ENCODE measurements around the gene ACTR3. TPM values are rescaled to one million over a fixed set of nuclear protein-coding genes. Genes with fewer than 3 reads are reported as not detected.
"Not testable (repeated sequence)": the region's sequence is repeated elsewhere in the genome, so short reads cannot be mapped to it uniquely, and the experiment has no call there.

The ACTR3 gene
- total and polyA plus RNA-seq, 2 of the 4 experiments (the other 2 are of a cell fraction), result 246 to 307 TPM

- H2BK120ac ChIP-seq (ENCODE audit: low read depth, low read length); H3K27ac ChIP-seq (ENCODE audit: insufficient read depth, low read length); H3K9me1 ChIP-seq (ENCODE audit: insufficient read depth, low read length); ATAC-seq (ENCODE audit: low read depth); H3K4me2 ChIP-seq (ENCODE audit: low read depth, low read length); H3K56ac ChIP-seq (ENCODE audit: extremely low read depth, insufficient read depth, low read length); H2AK5ac ChIP-seq (ENCODE audit: low read depth, low read length); H3K4me1 ChIP-seq (ENCODE audit: control insufficient read depth, insufficient read depth, low read length); H4K20me1 ChIP-seq (ENCODE audit: insufficient read depth, low read length); intact Hi-C loops (cut with micrococcal nuclease); H3K4me3 ChIP-seq (ENCODE audit: insufficient read depth, low read depth, low read length); H2BK15ac ChIP-seq (ENCODE audit: low read depth, low read length); H3K9ac ChIP-seq (ENCODE audit: low read depth, low read length); dilution Hi-C loops (cut with HindIII; ENCODE audit: low sequenced_read_pairs, unreplicated experiment); H2BK20ac ChIP-seq (ENCODE audit: low read depth, low read length); BruUV-seq (replicated peaks); POLR2A ChIA-PET (ENCODE audit: unreplicated experiment); H4K8ac ChIP-seq (ENCODE audit: low read depth in 2 of 2, low read length in 2 of 2); H3K27me3 ChIP-seq (ENCODE audit: control insufficient read depth, insufficient read depth, low read length); H3K18ac ChIP-seq (ENCODE audit: low read depth, low read length); H4K91ac ChIP-seq (ENCODE audit: insufficient read depth, low read depth, low read length); H3K14ac ChIP-seq (replicated peaks; ENCODE audit: low read depth, low read length); DNase-seq; H2BK5ac ChIP-seq (ENCODE audit: low read depth, low read length, poor library complexity, severe bottlenecking); H3K79me1 ChIP-seq (ENCODE audit: low read depth in 1 of 2, low read length in 2 of 2); in situ Hi-C loops (cut with MboI; ENCODE audit: low sequenced_read_pairs); H3K4ac ChIP-seq (ENCODE audit: low read depth, low read length); H2AK9ac ChIP-seq (replicated peaks; ENCODE audit: low read depth, low read length, poor library complexity); H4K5ac ChIP-seq (ENCODE audit: low read depth, low read length); H3K36me3 ChIP-seq (ENCODE audit: control insufficient read depth, insufficient read depth, low read length); H3K9me3 ChIP-seq (ENCODE audit: control insufficient read depth, insufficient read depth, low read length); H3K23ac ChIP-seq (ENCODE audit: low read depth, low read length); CTCF ChIA-PET; H2AFZ ChIP-seq (replicated peaks; ENCODE audit: low read length, poor library complexity): not testable (repeated sequence)
- WGBS, 2 experiments (ENCODE audit: extremely low coverage in 2 of 2, insufficient read length in 1 of 2), result no CpG with 5 or more reads among the region's 4 CpGs
Measured at GRCh38 chr2:113845796-113846195, 44.1 kb upstream of the ACTR3 start.
